PC-9 (cell line): ENCODE measurements around the gene ID4. TPM values are rescaled to one million over a fixed set of nuclear protein-coding genes. Genes with fewer than 3 reads are reported as not detected.
A peak's percentile ranks its signal among the peaks of the same experiment; 100 is the strongest.

Source experiments
- BruUV-seq: library from RNA; stranded (reverse); fragments of 400-500 nt; replicated peaks from 2 replicates; lab custom pipeline; 2021; lab: Mats Ljungman, UMichigan
- CTCF ChIA-PET: fragments of 300-600 bp; sonication (Branson Sonifier 250); formaldehyde crosslinking; loops from one replicate; lab custom pipeline; 2022; ENCODE audit warnings: antibody characterized with exemption; lab: Charles Lee
- POLR2A ChIA-PET: fragments of 300-600 bp; sonication (Branson Sonifier 250); formaldehyde crosslinking; loops from one replicate; lab custom pipeline; 2022; ENCODE audit warnings: antibody characterized with exemption; ENCODE audit not compliant: unreplicated experiment; lab: Charles Lee
- DNase-seq, 2 experiments: peaks; one replicate each; pipeline versions ENCODE4 v3.0.0 to v3.0.0-alpha.2; 2015 to 2022; ENCODE audit warnings: mixed read lengths in 1 of 2
- H2AFZ ChIP-seq: fragments of 200-600 bp; sonication (generic); 2 replicates; pipeline ENCODE4 v1.8.1; 2017; ENCODE audit warnings: antibody characterized with exemption
- H3F3A ChIP-seq: fragments of 200-600 bp; sonication (generic); 2 replicates; pipeline ENCODE4 v1.8.1; 2017; ENCODE audit warnings: antibody characterized with exemption, mild to moderate bottlenecking, low read depth; ENCODE audit not compliant: insufficient read depth
- H3K27ac ChIP-seq: fragments of 200-600 bp; sonication (generic); 2 replicates; pipeline ENCODE4 v1.6.1; 2016; ENCODE audit warnings: mixed run types
- H3K27me3 ChIP-seq: fragments of 200-600 bp; sonication (generic); 2 replicates; pipeline ENCODE4 v1.6.1; 2016; ENCODE audit warnings: low read depth, mixed run types; ENCODE audit not compliant: insufficient read depth
- H3K36me3 ChIP-seq: fragments of 200-600 bp; sonication (generic); 2 replicates; pipeline ENCODE4 v1.6.1; 2016; ENCODE audit warnings: low read depth, mixed run types
- H3K4me1 ChIP-seq: fragments of 200-600 bp; sonication (generic); replicated peaks from 2 replicates; pipeline ENCODE4 v1.6.1; 2016; ENCODE audit warnings: mixed run types; ENCODE audit not compliant: insufficient read depth
- H3K4me2 ChIP-seq: fragments of 200-600 bp; sonication (generic); 2 replicates; pipeline ENCODE4 v1.6.1; 2017; ENCODE audit warnings: mixed run types
- H3K4me3 ChIP-seq: fragments of 200-600 bp; sonication (generic); 2 replicates; pipeline ENCODE4 v1.6.1; 2016; ENCODE audit warnings: mixed run types
- H3K79me2 ChIP-seq: fragments of 200-600 bp; sonication (generic); 2 replicates; pipeline ENCODE4 v1.6.1; 2017; ENCODE audit warnings: low read depth, mixed run types
- H3K9me2 ChIP-seq: fragments of 200-600 bp; sonication (generic); 2 replicates; pipeline ENCODE4 v1.8.1; 2017; ENCODE audit warnings: mild to moderate bottlenecking; ENCODE audit not compliant: insufficient read depth
- H3K9me3 ChIP-seq: fragments of 200-600 bp; sonication (generic); 2 replicates; pipeline ENCODE4 v1.8.1; 2016; ENCODE audit warnings: low read depth; ENCODE audit not compliant: insufficient read depth
- H4K20me1 ChIP-seq: fragments of 200-600 bp; sonication (generic); 2 replicates; pipeline ENCODE4 v1.8.1; 2017; ENCODE audit not compliant: insufficient read depth
- CTCF ChIP-seq: fragments of 200-600 bp; sonication (generic); conservative IDR thresholded peaks from 2 replicates; pipeline ENCODE4 v1.6.1; 2017; ENCODE audit warnings: mixed run types, antibody characterized with exemption, mild to moderate bottlenecking, moderate library complexity
- EZH2 ChIP-seq: fragments of 200-600 bp; sonication (generic); IDR thresholded peaks from 2 replicates; pipeline ENCODE4 v1.8.0; 2017; ENCODE audit warnings: antibody characterized with exemption, low read depth
- intact Hi-C: fragments of 100-400 bp; cut with micrococcal nuclease; formaldehyde crosslinking; loops from one replicate; pipeline ENCODE4 v1.10.0; 2022; ENCODE audit not compliant: unreplicated experiment
- total RNA-seq: library from RNA; stranded (reverse); gene quantifications from 2 replicates; pipeline ENCODE4 v1.2.3, GENCODE V29; 2021

Gene ID4
- total RNA-seq, 1 experiment from 2014 or later = 4.4 TPM

GRCh38 chr6:19804205-19805128 lies 32.7 kb upstream of the ID4 start:
- H3K27ac ChIP-seq = no peak overlapping the region
- CTCF ChIA-PET = no interaction called here
- BruUV-seq = TSS peak; percentile 81
- no peaks in the 10 kb centered on the region for H3K27me3 ChIP-seq
- peak overlapping the region; percentile 95 for H2AFZ ChIP-seq
- peak overlapping the region; percentile 88 for H3K4me3 ChIP-seq
- H3K79me2 ChIP-seq = no peaks in the 10 kb centered on the region
- H3F3A ChIP-seq = no peaks in the 10 kb centered on the region
- H3K9me2 ChIP-seq = no peaks in the 10 kb centered on the region
- no peaks in the 10 kb centered on the region for H3K36me3 ChIP-seq
- intact Hi-C loops = loop anchor here (1.0 to 5.0 kb wide), 6 partner anchors 34 to 387 kb away; no protein-coding TSS in a partner anchor
- no peaks in the 10 kb centered on the region for H3K9me3 ChIP-seq
- POLR2A ChIA-PET = interaction anchor here (0.6 to 1.3 kb wide), 6 partner anchors 20 to 567 kb away, joined by 4 to 11 read pairs (median 6); no protein-coding TSS in a partner anchor
- TF ChIP-seq EZH2 (no peak), CTCF (no peak)
- DNase-seq = peak; percentile 77 to 97
- H3K4me1 ChIP-seq = peaks cover 10% of the 10 kb centered on the region; the same call in 1 of the 2 replicates
- H4K20me1 ChIP-seq = no peaks in the 10 kb centered on the region
- H3K4me2 ChIP-seq = peak overlapping the region; percentile 99

GRCh38 chr6:19805129-19805481 lies 32.1 kb upstream of the ID4 start:
- H3K9me3 ChIP-seq = no peaks in the 10 kb centered on the region
- no peak overlapping the region for H3K27ac ChIP-seq
- TF ChIP-seq CTCF = no peak
- no peak for TF ChIP-seq EZH2
- POLR2A ChIA-PET = interaction anchor here (0.6 to 0.7 kb wide), 4 partner anchors 20 to 568 kb away, joined by 4 to 7 read pairs (median 6); no protein-coding TSS in a partner anchor
- no peaks in the 10 kb centered on the region for H3F3A ChIP-seq
- peaks cover 10% of the 10 kb centered on the region; the same call in 1 of the 2 replicates for H3K4me1 ChIP-seq
- CTCF ChIA-PET = no interaction called here
- H2AFZ ChIP-seq = peak overlapping the region; percentile 95
- no peaks in the 10 kb centered on the region for H3K79me2 ChIP-seq
- peak overlapping the region; percentile 99 for H3K4me2 ChIP-seq
- no peaks in the 10 kb centered on the region for H3K36me3 ChIP-seq
- peak overlapping the region; percentile 88 for H3K4me3 ChIP-seq
- BruUV-seq = TSS peak; percentile 89
- no peaks in the 10 kb centered on the region for H3K9me2 ChIP-seq
- intact Hi-C loops = loop anchor here (2.0 kb wide), 1 partner anchor 34 kb away; no protein-coding TSS in a partner anchor
- no peak for DNase-seq
- no peaks in the 10 kb centered on the region for H3K27me3 ChIP-seq
- no peaks in the 10 kb centered on the region for H4K20me1 ChIP-seq

- H3K9me2 ChIP-seq = no peaks in the 10 kb centered on the region
- H3F3A ChIP-seq = no peaks in the 10 kb centered on the region
- no peak overlapping the region for H2AFZ ChIP-seq
- ChIA-PET CTCF (no interaction called here), POLR2A (interaction anchor here (0.6 kb wide), 1 partner anchor 413 kb away, joined by 20 read pairs; no protein-coding TSS in a partner anchor)
- no peaks in the 10 kb centered on the region for H3K9me3 ChIP-seq
- DNase-seq = no peak
- no TSS peak for BruUV-seq
- no peak overlapping the region for H3K27ac ChIP-seq
- H3K27me3 ChIP-seq = no peaks in the 10 kb centered on the region
- no peak overlapping the region for H3K4me3 ChIP-seq
- H4K20me1 ChIP-seq = no peaks in the 10 kb centered on the region
- no peaks in the 10 kb centered on the region for H3K79me2 ChIP-seq
- no peaks in the 10 kb centered on the region for H3K36me3 ChIP-seq
- TF ChIP-seq EZH2 = no peak
- intact Hi-C loops = no loop called here
- H3K4me1 ChIP-seq = peaks cover 10% of the 10 kb centered on the region; the same call in 1 of the 2 replicates
- no peak overlapping the region for H3K4me2 ChIP-seq
Observed at GRCh38 chr6:19806971-19807396, 30.2 kb upstream of the ID4 start.
